Thyroid gland (tissue), 4 donors: ENCODE data around the gene NAA60.

Experiments used
- CTCF ChIP-seq, 6 experiments: fragments of 200-600 bp in 3 of 6; fragments of 450-650 bp in 3 of 6; sonication (generic) in 3 of 6; IDR thresholded peaks; one replicate each; pipeline ENCODE4 v1.5.1; 2016 to 2019; ENCODE audit warnings: antibody characterized with exemption in 6 of 6, mild to moderate bottlenecking in 2 of 6, inconsistent platforms in 1 of 6, moderate library complexity in 1 of 6
- POLR2A ChIP-seq, 2 donors: fragments of 450-650 bp; IDR thresholded peaks; one replicate each; pipeline ENCODE4 v1.6.1; 2017; ENCODE audit warnings: antibody characterized with exemption in 2 of 2, mild to moderate bottlenecking in 2 of 2, moderate library complexity in 1 of 2

GRCh38 chr16:3465911-3466584, 22.6 kb downstream of the NAA60 start:
- TF ChIP-seq CTCF (IDR thresholded peaks at IDR 0.05) (no peak), POLR2A (IDR thresholded peaks at IDR 0.05) (no peak)
